GM12878 (cell line): Measurements from ENCODE around the gene CALN1. TPM values are rescaled to one million over a fixed set of nuclear protein-coding genes. Genes with fewer than 3 reads are reported as not detected.

Experiments used
- ATAC-seq: fragments of 200-7000 bp; cut with Tn5 transposase; 3 replicates; pipeline ENCODE4 v1.9.1; 2020; ENCODE audit warnings: mild to moderate bottlenecking, moderate library complexity
- BruUV-seq: library from RNA; stranded (reverse); fragments of 400-500 nt; replicated peaks from 2 replicates; lab custom pipeline; 2021; lab: Mats Ljungman, UMichigan
- CTCF ChIA-PET: fragments of 300-600 bp; sonication (Branson Sonifier 250); formaldehyde crosslinking; extraction: SDS; loops from one replicate; lab custom pipeline; 2021; ENCODE audit warnings: inconsistent platforms; lab: Yijun Ruan, JAX
- POLR2A ChIA-PET: fragments of 350-600 bp; formaldehyde crosslinking; extraction: SDS; loops from one replicate; lab custom pipeline; 2021; ENCODE audit warnings: inconsistent platforms; lab: Charles Lee
- RAD21 ChIA-PET: fragments of 300-600 bp; sonication (Branson Sonifier 250); formaldehyde crosslinking; loops from one replicate; lab custom pipeline; 2023; ENCODE audit warnings: antibody characterized with exemption; ENCODE audit not compliant: unreplicated experiment; lab: Charles Lee
- SMC1A ChIA-PET: fragments of 300-600 bp; sonication (Branson Sonifier 250); formaldehyde crosslinking; loops from one replicate; lab custom pipeline; 2023; ENCODE audit not compliant: unreplicated experiment, uncharacterized antibody; lab: Charles Lee
- DNase-seq: peaks from one replicate; pipeline ENCODE4 v3.0.0-alpha.2; 2011; ENCODE audit warnings: low read depth, low spot score
- FAIRE-seq: peaks from 3 replicates; lab custom pipeline; 2011; peaks lifted over from hg19 to GRCh38; lab: Jason Lieb, UNC
- H2AFZ ChIP-seq: 2 replicates; pipeline ENCODE4 v1.6.0; 2011; ENCODE audit warnings: low read depth, low read length, control low read depth; ENCODE audit not compliant: control insufficient read depth
- H3K27ac ChIP-seq: 2 replicates; pipeline ENCODE4 v1.5.1; 2011; ENCODE audit warnings: control low read depth; ENCODE audit not compliant: control insufficient read depth, insufficient read depth
- H3K27me3 ChIP-seq, 2 experiments: replicated peaks in 1 of 2; 2 replicates each; pipeline versions ENCODE4 v1.6.0 to v1.6.1; 2011; ENCODE audit warnings: low read length in 1 of 2; ENCODE audit not compliant: control insufficient read depth in 2 of 2, insufficient read depth in 2 of 2
- H3K36me3 ChIP-seq, 2 experiments: 2 replicates each; pipeline ENCODE4 v1.5.1; 2011; ENCODE audit warnings: low read length in 1 of 2; ENCODE audit not compliant: control insufficient read depth in 2 of 2, insufficient read depth in 2 of 2
- H3K4me1 ChIP-seq: 2 replicates; pipeline ENCODE4 v1.6.1; 2011; ENCODE audit warnings: mild to moderate bottlenecking, low read length, moderate library complexity, mixed read lengths; ENCODE audit not compliant: control insufficient read depth, insufficient read depth
- H3K4me2 ChIP-seq: 2 replicates; pipeline ENCODE4 v1.6.0; 2011; ENCODE audit warnings: control low read depth; ENCODE audit not compliant: control insufficient read depth, insufficient read depth
- H3K4me3 ChIP-seq: fragments of 200-600 bp; sonication (generic); 2 replicates; pipeline ENCODE4 v1.5.1; 2016
- H3K79me2 ChIP-seq: 2 replicates; pipeline ENCODE4 v1.6.0; 2011; ENCODE audit warnings: low read length; ENCODE audit not compliant: control insufficient read depth, insufficient read depth
- H3K9ac ChIP-seq: 2 replicates; pipeline ENCODE4 v1.8.0; 2011; ENCODE audit warnings: low read length, control low read depth, mixed read lengths; ENCODE audit not compliant: control insufficient read depth, insufficient read depth
- H3K9me3 ChIP-seq: replicated peaks from 3 replicates; pipeline ENCODE4 v1.5.1; 2011; ENCODE audit warnings: mild to moderate bottlenecking, low read length; ENCODE audit not compliant: control insufficient read depth, insufficient read depth
- H4K20me1 ChIP-seq: 2 replicates; pipeline ENCODE4 v1.6.0; 2011; ENCODE audit not compliant: control insufficient read depth, insufficient read depth
- IKZF1 ChIP-seq: fragments of 450-650 bp; conservative IDR thresholded peaks from 2 replicates; pipeline ENCODE4 v1.6.1; 2017; ENCODE audit warnings: antibody characterized with exemption, mild to moderate bottlenecking
- RAD21 ChIP-seq: IDR thresholded peaks from 2 replicates; pipeline ENCODE4 v1.6.1; 2011; ENCODE audit warnings: mild to moderate bottlenecking, low read depth, low read length, moderate library complexity; ENCODE audit not compliant: insufficient read depth
- SMC3 ChIP-seq: IDR thresholded peaks from 2 replicates; pipeline ENCODE4 v1.6.1; 2011; ENCODE audit warnings: low read length, improper control_type of control experiment, borderline replicate concordance
- YY1 ChIP-seq: IDR thresholded peaks from 2 replicates; pipeline ENCODE4 v1.6.1; 2011; ENCODE audit warnings: low read depth, mild to moderate bottlenecking, low read length
- ZNF274 ChIP-seq: IDR thresholded peaks from one replicate; pipeline ENCODE4 v1.8.0; 2011; ENCODE audit not compliant: insufficient read length, insufficient read depth
- WGBS: methylation state at CpG from one replicate; pipeline ENCODE4 v1.1.6; 2016; ENCODE audit warnings: low lambda C conversion rate; ENCODE audit not compliant: insufficient replicate concordance, insufficient coverage; ENCODE audit errors: missing lambda C conversion rate; 5-methylcytosine and 5-hydroxymethylcytosine counted together
- in situ Hi-C: fragments of 300-500 bp; cut with MboI; formaldehyde crosslinking; loops from 9 replicates; pipeline ENCODE4 v1.14.3; 2018; ENCODE audit warnings: mixed read lengths
- intact Hi-C: fragments of 100-400 bp; cut with micrococcal nuclease; formaldehyde crosslinking; loops from one replicate; pipeline ENCODE4 v1.14.2; 2022; ENCODE audit not compliant: unreplicated experiment
- polyA plus RNA-seq, 11 experiments: library from polyadenylated mRNA; depleted of rRNA in 4 of 11; unstranded in 6 of 11; stranded (reverse) in 5 of 11; fragments of >200 nt; fragmentation: Nextera tagmentation in 4 of 11; fragmentation: Illumina TruSeq in 1 of 11; extraction: Ambion mirVana in 4 of 11; extraction: Trizol in 1 of 11; gene quantifications; 1 replicate in 1 of 11; 2 replicates in 10 of 11; pipeline versions ENCODE4 v1.2.1 to v1.2.3, GENCODE V29; 2011 to 2016; ENCODE audit warnings: inconsistent platforms in 2 of 11, missing spikeins in 2 of 11, low read depth in 1 of 11
- total RNA-seq, 4 experiments: library from RNA; depleted of rRNA in 3 of 4; stranded (reverse); fragments of >200 nt in 3 of 4; fragmentation: Illumina TruSeq in 1 of 4; extraction: Trizol in 1 of 4; gene quantifications; 2 replicates each; pipeline versions ENCODE4 v1.2.1 to v1.2.3, GENCODE V29; 2013 to 2021
- TF ChIP-seq, protein P1 (sequence below): IDR thresholded peaks from 2 replicates; pipeline ENCODE4 v1.6.1; 2012; ENCODE audit warnings: low read depth, low read length, improper control_type of control experiment
- TF ChIP-seq, protein P2 (sequence below), 3 experiments: IDR thresholded peaks in 2 of 3; conservative IDR thresholded peaks in 1 of 3; 2 replicates each; pipeline ENCODE4 v1.5.1; 2011; ENCODE audit warnings: low read depth in 3 of 3, low read length in 3 of 3, mild to moderate bottlenecking in 3 of 3, control low read depth in 2 of 3, moderate library complexity in 2 of 3, inconsistent platforms in 1 of 3, mixed read lengths in 1 of 3; ENCODE audit not compliant: control insufficient read depth in 2 of 3, insufficient read depth in 1 of 3; ENCODE audit errors: extremely low read depth in 1 of 3

The CALN1 gene
- total and polyA plus RNA-seq, 10 of the 15 experiments (the other 5 are each of a cell fraction or from before 2014, with no cell fraction given): 0.48 to 15.3 (median 1.6) TPM

DNA sequence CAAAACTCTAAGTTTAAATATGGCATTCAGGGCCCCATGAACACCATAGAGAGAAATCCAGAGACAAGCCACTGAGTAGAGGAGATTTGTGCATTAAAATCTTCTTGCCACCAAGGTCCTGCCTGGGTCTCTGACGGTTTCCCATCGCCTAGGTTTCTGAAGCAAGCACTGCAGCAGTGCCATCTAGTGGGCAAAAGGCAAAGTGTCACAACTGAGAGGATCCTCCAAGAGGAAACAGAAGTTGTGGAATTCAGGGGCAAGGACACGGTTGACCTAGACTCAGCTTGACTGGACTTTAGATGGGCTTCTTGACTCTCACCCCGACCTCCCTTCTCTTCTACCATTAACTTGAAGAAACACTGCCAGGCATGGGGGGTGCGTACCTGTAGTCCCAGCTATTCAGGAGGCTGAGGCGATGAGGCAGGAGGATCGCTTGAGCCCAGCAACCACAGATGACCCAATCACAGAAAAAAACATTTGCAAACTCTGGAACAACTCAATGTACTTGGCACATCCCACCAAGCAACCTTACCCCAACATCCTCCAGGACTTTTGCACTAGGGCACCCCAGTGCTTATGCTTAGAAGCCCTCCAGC is 676.1 kb downstream of the CALN1 start:
- H2AFZ ChIP-seq: no peak overlapping the region
- CTCF ChIA-PET: interaction anchor here (1.1 to 5.7 kb wide), 6 partner anchors 21 to 907 kb away, joined by 3 to 61 read pairs (median 4); no protein-coding TSS in a partner anchor
- FAIRE-seq (peak; percentile 92), ATAC-seq (peak; percentile 74), DNase-seq (no peak)
- no peak overlapping the region for H3K27ac ChIP-seq
- H3K36me3 ChIP-seq: no peaks in the 10 kb centered on the region
- TF ChIP-seq YY1 (0 out of 2 replicates have a peak, but pooled peaks have one; percentile 13), RAD21 (peak; percentile 85), ZNF274 (no peak), IKZF1 (0 out of 2 replicates have a peak, but pooled peaks have one; percentile 12), SMC3 (peak; percentile 76)
- TF ChIP-seq, protein P1, sequence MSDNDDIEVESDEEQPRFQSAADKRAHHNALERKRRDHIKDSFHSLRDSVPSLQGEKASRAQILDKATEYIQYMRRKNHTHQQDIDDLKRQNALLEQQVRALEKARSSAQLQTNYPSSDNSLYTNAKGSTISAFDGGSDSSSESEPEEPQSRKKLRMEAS: no peak
- TF ChIP-seq, protein P2, sequence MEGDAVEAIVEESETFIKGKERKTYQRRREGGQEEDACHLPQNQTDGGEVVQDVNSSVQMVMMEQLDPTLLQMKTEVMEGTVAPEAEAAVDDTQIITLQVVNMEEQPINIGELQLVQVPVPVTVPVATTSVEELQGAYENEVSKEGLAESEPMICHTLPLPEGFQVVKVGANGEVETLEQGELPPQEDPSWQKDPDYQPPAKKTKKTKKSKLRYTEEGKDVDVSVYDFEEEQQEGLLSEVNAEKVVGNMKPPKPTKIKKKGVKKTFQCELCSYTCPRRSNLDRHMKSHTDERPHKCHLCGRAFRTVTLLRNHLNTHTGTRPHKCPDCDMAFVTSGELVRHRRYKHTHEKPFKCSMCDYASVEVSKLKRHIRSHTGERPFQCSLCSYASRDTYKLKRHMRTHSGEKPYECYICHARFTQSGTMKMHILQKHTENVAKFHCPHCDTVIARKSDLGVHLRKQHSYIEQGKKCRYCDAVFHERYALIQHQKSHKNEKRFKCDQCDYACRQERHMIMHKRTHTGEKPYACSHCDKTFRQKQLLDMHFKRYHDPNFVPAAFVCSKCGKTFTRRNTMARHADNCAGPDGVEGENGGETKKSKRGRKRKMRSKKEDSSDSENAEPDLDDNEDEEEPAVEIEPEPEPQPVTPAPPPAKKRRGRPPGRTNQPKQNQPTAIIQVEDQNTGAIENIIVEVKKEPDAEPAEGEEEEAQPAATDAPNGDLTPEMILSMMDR (IDR thresholded peaks at IDR 0.05 in 2 of 3, conservative IDR thresholded peaks at IDR 0.05 in 1 of 3; ENCODE audit: control insufficient read depth in 2 of 3, extremely low read depth in 1 of 3, insufficient read depth in 1 of 3, low read depth in 3 of 3, low read length in 3 of 3): peak; percentile 72 to 84 (median 83); a peak in 5 of 6 replicates
- no peaks in the 10 kb centered on the region for H4K20me1 ChIP-seq
- no peak overlapping the region for H3K4me2 ChIP-seq
- no peaks in the 10 kb centered on the region for H3K79me2 ChIP-seq
- no peaks in the 10 kb centered on the region for H3K9me3 ChIP-seq
- POLR2A ChIA-PET: no interaction called here
- SMC1A ChIA-PET: interaction anchor here (1.2 to 4.5 kb wide), 2 partner anchors 906 to 1050 kb away, joined by 3 to 21 read pairs; no protein-coding TSS in a partner anchor
- H3K27me3 ChIP-seq: no peaks in the 10 kb centered on the region
- no peaks in the 10 kb centered on the region for H3K4me1 ChIP-seq
- intact Hi-C loops: loop anchor here (10.0 kb wide), 1 partner anchor 1021 kb away; no protein-coding TSS in a partner anchor
- in situ Hi-C loops: loop anchor here (5.0 to 25.0 kb wide), 2 partner anchors 879 to 1051 kb away; no protein-coding TSS in a partner anchor
- WGBS: 41% methylated on average over 7 of the region's 7 CpGs
- RAD21 ChIA-PET: interaction anchor here (0.9 kb wide), 1 partner anchor 879 kb away, joined by 3 read pairs; no protein-coding TSS in a partner anchor
- H3K9ac ChIP-seq: no peak overlapping the region
- BruUV-seq: no TSS peak
- no peak overlapping the region for H3K4me3 ChIP-seq
